BLaER1 treated with 17β-estradiol and CSF1 and Interleukin-3, amounts not matched to agents 10 nM and 100 nM (cell line): Measurements from ENCODE around the gene DDB1.

Experiments
- H3K27ac ChIP-seq, 11 experiments: shearing (Covaris generic); formaldehyde crosslinking; 2 replicates each; pipeline ENCODE4 v1.8.1; 2022
- H3K27me3 ChIP-seq, 11 experiments: shearing (Covaris generic); formaldehyde crosslinking; 2 replicates each; pipeline ENCODE4 v1.8.1; 2022
- H3K36me3 ChIP-seq, 11 experiments: shearing (Covaris generic); formaldehyde crosslinking; 2 replicates each; pipeline ENCODE4 v1.8.1; 2022
- H3K4me1 ChIP-seq, 10 experiments: shearing (Covaris generic); formaldehyde crosslinking; 2 replicates each; pipeline ENCODE4 v1.8.1; 2022
- H3K4me2 ChIP-seq, 11 experiments: shearing (Covaris generic); formaldehyde crosslinking; 2 replicates each; pipeline ENCODE4 v1.8.1; 2022
- H3K4me3 ChIP-seq, 10 experiments: shearing (Covaris generic); formaldehyde crosslinking; 2 replicates each; pipeline ENCODE4 v1.8.1; 2022
- H3K9ac ChIP-seq, 11 experiments: shearing (Covaris generic); formaldehyde crosslinking; 2 replicates each; pipeline ENCODE4 v1.8.1; 2022
- H3K9me3 ChIP-seq, 11 experiments: shearing (Covaris generic); formaldehyde crosslinking; replicated peaks in 1 of 11; 2 replicates each; pipeline ENCODE4 v1.8.1; 2022
- H4K20me1 ChIP-seq, 11 experiments: shearing (Covaris generic); formaldehyde crosslinking; 2 replicates each; pipeline ENCODE4 v1.8.1; 2022
- Cebpa-rat ChIP-seq, 11 experiments: shearing (Covaris generic); IDR thresholded peaks; 2 replicates each; pipeline ENCODE4 v1.8.1; 2022

Gene DDB1

DNA sequence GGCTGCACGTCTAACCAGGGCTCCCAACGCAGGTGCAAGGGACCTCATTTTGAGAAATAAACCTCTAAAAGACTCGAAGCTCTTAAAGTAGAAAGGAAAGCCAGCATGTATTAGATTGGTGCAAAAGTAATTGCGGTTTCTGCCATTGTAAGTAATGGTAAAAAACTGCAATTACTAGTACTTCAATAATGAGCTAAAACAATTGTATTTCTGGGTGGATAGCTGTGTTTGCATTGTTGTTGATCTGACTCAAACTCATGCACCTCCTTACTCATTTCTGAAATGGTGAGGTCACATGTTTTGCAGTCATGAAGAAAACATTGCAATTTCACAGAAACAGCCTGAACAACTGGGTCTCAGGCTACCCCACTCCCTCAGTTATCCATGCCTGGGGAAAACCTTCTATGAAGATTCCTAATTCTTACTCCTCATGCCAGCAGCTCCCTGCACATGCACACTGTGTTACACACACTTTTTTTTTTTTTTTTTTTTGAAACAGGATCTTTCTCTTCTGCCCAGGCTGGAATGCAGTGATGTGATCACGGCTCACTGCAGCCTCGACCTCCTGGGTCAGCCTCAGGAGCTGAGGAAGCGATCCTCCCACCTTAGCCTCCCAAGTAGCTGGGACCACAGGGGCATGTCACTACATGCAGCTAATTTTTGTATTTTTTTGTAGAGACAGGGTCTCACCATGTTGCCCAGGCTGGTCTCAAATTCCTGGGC, 62.4 kb downstream of the DDB1 start:
- Histone ChIP-seq H3K4me1 (peaks cover 22 to 70% (median 33%) of the 10 kb centered on the region in 10 experiments), H3K4me2 (no peak overlapping the region), H3K9me3 (no peaks in the 10 kb centered on the region), H4K20me1 (peaks cover 0 to 35% (median 20%) of the 10 kb centered on the region in 11 experiments; a peak in 15 of 22 replicates), H3K27ac (no peak overlapping the region), H3K9ac (no peak overlapping the region), H3K27me3 (no peaks in the 10 kb centered on the region), H3K36me3 (peaks cover 17 to 88% (median 70%) of the 10 kb centered on the region in 11 experiments; a peak in 21 of 22 replicates), H3K4me3 (no peak overlapping the region)
- no peak for TF ChIP-seq Cebpa-rat (IDR thresholded peaks at IDR 0.05)

DNA sequence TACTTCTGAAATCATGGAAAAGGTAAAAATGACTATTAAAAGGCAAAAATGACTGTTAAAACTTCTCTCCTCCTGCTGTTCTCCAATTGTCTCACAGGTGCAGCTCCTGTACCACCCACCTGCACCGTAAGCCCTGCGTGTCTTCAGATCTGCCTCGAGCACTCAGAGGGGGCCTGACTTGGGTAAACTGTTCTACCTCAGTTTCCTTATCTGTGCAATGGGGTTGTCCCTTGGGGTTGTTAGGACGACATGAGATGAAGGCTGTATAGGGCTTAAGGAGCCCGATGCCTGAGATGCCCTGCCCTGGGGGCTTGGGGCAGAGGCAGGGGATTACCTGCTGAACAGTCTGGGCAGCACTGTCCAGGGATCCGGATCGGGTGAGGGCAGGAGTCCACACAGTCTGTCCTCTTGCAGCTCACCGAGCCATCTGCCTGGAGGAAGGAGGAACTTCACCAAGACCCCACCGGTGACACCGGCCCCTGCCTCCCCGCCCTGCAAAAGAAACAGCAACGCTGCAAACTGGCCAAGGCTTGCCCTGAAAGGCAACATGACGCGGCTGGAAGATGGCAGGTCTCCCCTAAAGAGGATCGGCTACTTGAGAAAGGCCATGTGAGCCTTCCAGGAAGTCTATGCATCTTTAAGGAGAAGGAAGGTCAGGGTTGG, 64.2 kb downstream of the DDB1 start:
- no peak for TF ChIP-seq Cebpa-rat (IDR thresholded peaks at IDR 0.05)
- H3K27me3 ChIP-seq = no peaks in the 10 kb centered on the region
- H3K27ac ChIP-seq = no peak overlapping the region
- peaks cover 9 to 52% (median 16%) of the 10 kb centered on the region in 10 experiments for H3K4me1 ChIP-seq
- H3K4me2 ChIP-seq = no peak overlapping the region
- peaks cover 24 to 91% (median 78%) of the 10 kb centered on the region in 11 experiments; a peak in 21 of 22 replicates for H3K36me3 ChIP-seq
- H3K9ac ChIP-seq = no peak overlapping the region
- no peak overlapping the region for H3K4me3 ChIP-seq
- peaks cover 0 to 20% (median 9%) of the 10 kb centered on the region in 11 experiments; a peak in 15 of 22 replicates for H4K20me1 ChIP-seq
- H3K9me3 ChIP-seq = no peaks in the 10 kb centered on the region

DNA sequence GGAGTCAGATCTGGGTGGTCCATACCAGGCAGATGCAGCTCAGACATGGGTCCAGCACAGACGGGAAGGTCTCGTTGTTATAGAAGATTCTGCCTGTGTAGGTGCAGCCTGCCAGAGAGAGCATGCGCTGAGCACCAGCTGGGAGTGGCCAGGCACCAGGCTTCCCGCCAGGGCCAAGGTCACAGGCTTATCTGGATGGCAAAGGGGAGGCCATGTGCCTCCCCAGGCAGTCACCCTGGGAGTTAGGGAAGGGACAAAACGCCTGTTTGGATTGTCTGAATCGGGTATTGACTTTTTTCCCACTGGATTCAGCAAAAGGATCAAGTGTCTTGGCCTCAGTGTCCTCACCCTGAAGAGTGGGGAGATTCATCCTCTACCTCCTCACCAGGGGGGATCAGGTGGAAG, 65.5 kb downstream of the DDB1 start:
- H3K36me3 ChIP-seq = peaks cover 30 to 100% (median 91%) of the 10 kb centered on the region in 11 experiments
- TF ChIP-seq Cebpa-rat (IDR thresholded peaks at IDR 0.05) = no peak
- H3K9ac ChIP-seq = 0 out of 22 replicates have a peak overlapping the region, but pooled peaks of 2 of the 11 experiments have one; percentile 9 to 40
- peaks cover 0 to 39% (median 4%) of the 10 kb centered on the region in 10 experiments; a peak in 14 of 20 replicates for H3K4me1 ChIP-seq
- H3K27ac ChIP-seq = peak overlapping the region in 2 of 11 experiments; percentile 13 to 16; a peak in 2 of 22 replicates
- H3K4me2 ChIP-seq = peak overlapping the region in 3 of 11 experiments; percentile 26 to 37 (median 32); a peak in 7 of 22 replicates
- peaks cover 0 to 11% (median 0%) of the 10 kb centered on the region in 11 experiments; a peak in 6 of 22 replicates for H4K20me1 ChIP-seq
- H3K27me3 ChIP-seq = no peaks in the 10 kb centered on the region
- H3K4me3 ChIP-seq = no peak overlapping the region
- H3K9me3 ChIP-seq = no peaks in the 10 kb centered on the region

DNA sequence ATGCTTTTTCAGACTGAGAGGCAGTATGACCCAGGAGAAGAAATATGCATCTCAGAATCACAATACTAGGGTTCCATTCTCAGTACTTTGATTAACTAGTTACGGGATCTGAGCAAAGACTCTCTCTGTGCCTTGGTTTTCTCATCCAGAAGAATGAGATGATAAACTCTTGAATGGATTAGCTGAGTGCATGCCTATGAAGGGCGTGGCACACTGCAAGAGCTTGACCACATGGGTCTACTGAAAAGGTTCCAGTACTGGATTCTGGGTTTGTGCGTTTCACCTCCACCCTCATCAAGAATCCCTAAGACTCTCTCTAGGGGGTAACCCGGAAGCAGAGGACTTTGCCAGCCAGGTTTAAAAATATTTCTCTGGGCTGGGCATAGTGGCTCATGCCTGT, 66.3 kb downstream of the DDB1 start:
- no peak for TF ChIP-seq Cebpa-rat (IDR thresholded peaks at IDR 0.05)
- Histone ChIP-seq H3K4me3 (no peak overlapping the region), H3K9me3 (no peaks in the 10 kb centered on the region), H3K36me3 (peaks cover 28 to 100% (median 95%) of the 10 kb centered on the region in 11 experiments), H3K27ac (no peak overlapping the region), H3K27me3 (no peaks in the 10 kb centered on the region), H4K20me1 (peaks cover 0 to 11% (median 0%) of the 10 kb centered on the region in 11 experiments; a peak in 5 of 22 replicates), H3K4me2 (peak overlapping the region in 3 of 11 experiments; percentile 26 to 37 (median 32); a peak in 4 of 22 replicates), H3K9ac (no peak overlapping the region), H3K4me1 (peaks cover 0 to 30% (median 0%) of the 10 kb centered on the region in 10 experiments; a peak in 8 of 20 replicates)

DNA sequence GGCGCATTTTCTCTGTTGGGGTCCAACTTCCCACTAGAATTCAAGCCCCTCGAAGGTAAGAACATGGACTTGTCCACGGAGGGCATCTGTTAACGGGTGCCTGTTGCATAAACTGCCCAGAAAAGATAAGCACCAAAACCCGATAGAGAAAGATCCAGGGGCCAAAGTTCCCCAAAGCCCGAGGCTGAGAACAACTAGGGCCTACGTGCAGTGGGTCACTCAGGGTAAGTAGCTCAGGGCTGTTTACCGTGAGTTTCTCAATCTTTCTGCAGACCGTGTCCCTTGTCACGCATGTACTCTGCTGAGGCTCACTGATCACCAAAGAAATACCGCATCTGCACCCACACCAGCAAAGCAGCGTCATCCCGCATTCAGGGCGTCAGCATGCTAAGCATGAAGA, 67.5 kb downstream of the DDB1 start:
- H3K9me3 ChIP-seq = no peaks in the 10 kb centered on the region
- peaks cover 24 to 100% (median 95%) of the 10 kb centered on the region in 11 experiments; a peak in 21 of 22 replicates for H3K36me3 ChIP-seq
- H3K4me2 ChIP-seq = no peak overlapping the region
- H3K4me3 ChIP-seq = no peak overlapping the region
- peaks cover 0 to 11% (median 0%) of the 10 kb centered on the region in 11 experiments; a peak in 5 of 22 replicates for H4K20me1 ChIP-seq
- no peaks in the 10 kb centered on the region for H3K27me3 ChIP-seq
- peaks cover 0 to 18% (median 0%) of the 10 kb centered on the region in 10 experiments; a peak in 8 of 20 replicates for H3K4me1 ChIP-seq
- no peak overlapping the region for H3K27ac ChIP-seq
- no peak for TF ChIP-seq Cebpa-rat (IDR thresholded peaks at IDR 0.05)
- H3K9ac ChIP-seq = no peak overlapping the region

DNA sequence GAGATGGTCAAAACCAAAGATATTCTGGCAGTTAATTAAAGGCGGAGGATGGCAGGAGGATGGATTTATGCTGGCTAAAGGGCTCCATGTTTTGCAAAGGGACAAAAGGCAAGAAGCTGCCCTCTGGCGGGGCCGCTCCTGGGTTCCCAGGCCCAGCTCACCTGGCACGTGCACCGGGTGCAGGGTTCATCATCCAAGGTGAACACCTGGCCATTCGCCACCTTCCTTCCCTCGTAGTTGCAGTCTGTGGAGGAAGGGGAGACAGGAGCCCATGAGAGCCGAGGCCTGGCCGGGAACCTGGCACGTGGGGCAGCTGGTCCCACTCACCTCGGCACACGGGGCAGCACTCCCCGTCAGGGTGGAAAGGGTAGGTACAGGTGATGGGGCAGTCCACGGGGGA, 68.1 kb downstream of the DDB1 start:
- H3K9me3 ChIP-seq = no peaks in the 10 kb centered on the region
- H3K27ac ChIP-seq = no peak overlapping the region
- no peak overlapping the region for H3K4me2 ChIP-seq
- peaks cover 0 to 11% (median 0%) of the 10 kb centered on the region in 11 experiments; a peak in 5 of 22 replicates for H4K20me1 ChIP-seq
- no peak for TF ChIP-seq Cebpa-rat (IDR thresholded peaks at IDR 0.05)
- H3K27me3 ChIP-seq = no peaks in the 10 kb centered on the region
- peaks cover 24 to 100% (median 96%) of the 10 kb centered on the region in 11 experiments; a peak in 21 of 22 replicates for H3K36me3 ChIP-seq
- peaks cover 0 to 18% (median 0%) of the 10 kb centered on the region in 10 experiments; a peak in 8 of 20 replicates for H3K4me1 ChIP-seq
- H3K9ac ChIP-seq = no peak overlapping the region
- no peak overlapping the region for H3K4me3 ChIP-seq

DNA sequence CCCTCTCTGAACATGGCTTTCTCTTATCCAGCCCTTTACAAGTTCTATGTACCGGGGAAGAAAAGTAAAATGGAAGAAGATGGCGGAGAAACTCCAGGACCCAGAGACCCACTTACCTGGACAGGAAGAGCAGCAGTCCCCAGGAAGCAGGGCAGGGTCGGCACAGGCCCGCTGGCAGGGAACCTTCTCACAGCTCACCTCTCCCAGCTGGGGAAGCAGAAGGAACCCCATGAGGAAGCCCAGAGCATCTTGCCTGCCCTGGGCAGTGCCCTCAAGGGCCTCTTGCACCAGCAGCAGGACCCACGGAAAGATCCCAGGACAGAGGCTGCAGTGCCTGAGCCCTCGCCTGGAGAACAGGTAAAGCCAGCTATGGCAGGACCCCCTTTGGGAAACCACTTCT, 68.5 kb downstream of the DDB1 start:
- no peak overlapping the region for H3K4me2 ChIP-seq
- peaks cover 0 to 8% (median 0%) of the 10 kb centered on the region in 11 experiments; a peak in 6 of 22 replicates for H4K20me1 ChIP-seq
- H3K36me3 ChIP-seq = peaks cover 28 to 100% (median 96%) of the 10 kb centered on the region in 11 experiments
- no peaks in the 10 kb centered on the region for H3K27me3 ChIP-seq
- no peak overlapping the region for H3K9ac ChIP-seq
- H3K4me3 ChIP-seq = no peak overlapping the region
- no peaks in the 10 kb centered on the region for H3K9me3 ChIP-seq
- H3K4me1 ChIP-seq = peaks cover 0 to 18% (median 0%) of the 10 kb centered on the region in 10 experiments; a peak in 8 of 20 replicates
- TF ChIP-seq Cebpa-rat (IDR thresholded peaks at IDR 0.05) = no peak
- H3K27ac ChIP-seq = no peak overlapping the region

DNA sequence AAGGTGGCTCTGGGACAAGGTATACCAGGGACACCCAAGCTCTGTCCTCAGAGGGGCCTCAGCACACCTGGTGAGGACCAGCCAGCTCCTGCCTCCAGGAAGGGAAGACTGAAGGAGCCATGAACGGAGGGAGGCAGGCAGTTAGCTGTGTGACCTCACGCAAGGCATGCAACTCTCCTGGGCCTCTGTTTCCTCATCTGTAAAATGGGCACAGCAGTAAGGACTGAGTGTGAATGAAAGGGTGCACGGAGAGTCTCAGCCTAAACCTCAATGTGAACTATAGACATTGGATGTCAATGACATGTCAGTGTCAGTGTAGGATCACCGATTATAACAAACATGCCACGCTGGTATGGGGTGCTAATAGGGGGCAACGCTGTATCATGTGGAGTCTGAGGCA, 73.5 kb downstream of the DDB1 start:
- no peak overlapping the region for H3K27ac ChIP-seq
- H3K4me2 ChIP-seq = no peak overlapping the region
- H3K9ac ChIP-seq = no peak overlapping the region
- no peak overlapping the region for H3K4me3 ChIP-seq
- H3K4me1 ChIP-seq = peaks cover 20 to 30% (median 27%) of the 10 kb centered on the region in 10 experiments
- H3K9me3 ChIP-seq = no peaks in the 10 kb centered on the region
- peaks cover 25 to 91% (median 82%) of the 10 kb centered on the region in 11 experiments for H3K36me3 ChIP-seq
- no peak for TF ChIP-seq Cebpa-rat (IDR thresholded peaks at IDR 0.05)
- no peaks in the 10 kb centered on the region for H3K27me3 ChIP-seq
- peaks cover 0 to 44% (median 24%) of the 10 kb centered on the region in 11 experiments; a peak in 12 of 22 replicates for H4K20me1 ChIP-seq

DNA sequence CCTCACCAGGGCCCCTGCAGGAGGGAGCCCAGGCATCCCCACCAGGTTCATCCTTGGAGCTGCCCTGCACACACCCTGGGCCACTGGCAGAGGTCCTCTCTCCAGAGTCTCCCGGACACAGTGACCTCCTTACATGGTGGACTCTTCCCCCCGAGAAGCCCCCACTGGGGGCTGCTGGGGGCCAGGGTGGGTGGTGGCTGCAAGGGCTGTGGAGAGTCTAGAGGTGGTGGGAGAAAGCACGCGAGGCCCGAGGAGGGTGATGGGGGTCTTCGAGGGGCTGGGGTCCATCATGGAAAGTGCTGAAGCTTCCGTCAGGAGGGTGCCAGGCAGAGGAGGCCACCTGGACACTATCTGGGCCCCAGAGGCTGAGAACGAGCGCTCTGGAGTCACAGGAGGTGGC, 74.4 kb downstream of the DDB1 start:
- H3K4me3 ChIP-seq = no peak overlapping the region
- H3K9ac ChIP-seq = no peak overlapping the region
- no peak for TF ChIP-seq Cebpa-rat (IDR thresholded peaks at IDR 0.05)
- peaks cover 0 to 46% (median 26%) of the 10 kb centered on the region in 11 experiments; a peak in 12 of 22 replicates for H4K20me1 ChIP-seq
- H3K9me3 ChIP-seq = no peaks in the 10 kb centered on the region
- H3K36me3 ChIP-seq = peaks cover 23 to 90% (median 75%) of the 10 kb centered on the region in 11 experiments
- H3K27me3 ChIP-seq = no peaks in the 10 kb centered on the region
- no peak overlapping the region for H3K4me2 ChIP-seq
- peaks cover 23 to 38% (median 28%) of the 10 kb centered on the region in 10 experiments for H3K4me1 ChIP-seq
- no peak overlapping the region for H3K27ac ChIP-seq
